GM19455 (cell line): Measurements from ENCODE around the gene PDK4.
A peak's percentile ranks its signal among the peaks of the same experiment; 100 is the strongest.

ENCODE experiments used
- ATAC-seq: cut with Tn5 transposase; IDR thresholded peaks from one replicate; pipeline ENCODE4 v1.9.1; 2021; ENCODE audit not compliant: unreplicated experiment

The PDK4 gene

GRCh38 chr7:95596198-95597063 lies at the start of gene PDK4:
Gene PDK4, minus strand, starts transcription at chr7:95596516. Its CDS starts 223 bp downstream, at chr7:95596293.
- no peak for ATAC-seq

DNA sequence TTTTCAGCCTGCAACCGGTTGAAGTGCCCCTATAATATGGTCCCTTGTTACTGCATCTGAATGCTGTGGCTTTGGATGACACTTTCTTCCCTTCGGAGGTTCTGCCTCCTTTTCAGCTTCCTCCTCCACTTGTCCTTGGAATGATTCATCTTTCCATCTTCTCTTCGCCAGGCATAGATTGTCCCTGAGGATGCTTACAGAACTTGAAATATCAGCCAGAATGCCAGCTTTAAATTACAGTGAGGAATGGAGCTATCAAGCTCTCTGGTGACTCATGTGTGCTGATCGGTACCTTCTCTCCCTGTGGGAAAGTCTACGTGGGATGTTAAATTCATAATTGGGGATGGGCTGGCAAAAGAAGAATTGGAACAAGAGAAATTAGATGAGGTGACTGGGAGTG lies 45.9 kb upstream of the PDK4 start:
- no peak for ATAC-seq

- ATAC-seq = no peak
These were observed 40.0 kb upstream of the PDK4 start for GRCh38 chr7:95636140-95636940.

DNA sequence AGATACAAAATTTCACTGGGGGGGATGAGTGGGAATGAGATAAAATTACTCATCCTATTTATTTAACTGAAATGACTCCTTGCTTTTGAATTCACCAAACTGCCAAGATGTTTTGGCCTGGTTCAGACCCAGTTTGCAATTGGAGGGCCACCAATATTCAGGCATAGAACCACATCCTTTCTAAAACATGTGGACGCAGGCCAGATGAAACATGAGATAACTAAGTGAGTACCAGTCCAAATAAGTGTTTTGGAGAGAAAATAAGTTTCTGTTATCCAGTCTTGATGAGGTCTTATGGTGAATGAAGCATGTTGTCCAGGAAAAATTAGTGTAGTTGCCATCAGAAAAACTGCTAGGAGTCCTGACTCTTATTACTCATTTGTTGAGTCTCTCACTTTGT lies 36.3 kb upstream of the PDK4 start:
- ATAC-seq = no peak

GRCh38 chr7:95631527-95631926 lies 35.2 kb upstream of the PDK4 start:
- no peak for ATAC-seq

- ATAC-seq = no peak
These were observed 34.6 kb upstream of the PDK4 start for GRCh38 chr7:95630702-95631458.

DNA sequence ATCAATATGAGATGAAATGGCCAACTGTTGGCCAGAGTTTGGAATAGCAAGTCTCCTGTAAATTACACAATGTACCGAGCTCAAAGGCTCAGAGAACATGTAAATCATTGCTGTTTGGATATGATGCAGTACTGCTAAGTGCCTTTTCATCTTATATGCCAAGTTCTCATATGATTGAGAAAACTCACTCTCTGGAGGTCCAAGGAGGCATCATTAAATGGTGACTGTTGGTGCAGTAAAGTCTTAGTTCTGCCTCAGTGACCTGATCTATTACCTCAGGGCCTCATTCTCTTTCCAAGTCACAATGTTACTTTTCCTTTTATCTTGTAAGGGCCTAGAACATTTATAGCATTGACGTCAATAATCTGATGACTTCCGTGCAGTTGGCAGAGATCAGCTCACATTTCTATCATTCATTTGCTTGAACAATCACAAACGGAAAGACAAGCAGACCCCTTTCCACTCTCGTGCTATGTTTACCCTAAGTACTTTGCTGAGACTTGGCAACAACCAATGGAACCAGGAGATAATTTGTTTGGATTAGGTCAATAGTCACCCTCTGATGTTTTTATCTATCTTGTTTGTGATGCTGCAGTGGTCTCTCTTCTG lies 32.6 kb upstream of the PDK4 start:
- no peak for ATAC-seq

DNA sequence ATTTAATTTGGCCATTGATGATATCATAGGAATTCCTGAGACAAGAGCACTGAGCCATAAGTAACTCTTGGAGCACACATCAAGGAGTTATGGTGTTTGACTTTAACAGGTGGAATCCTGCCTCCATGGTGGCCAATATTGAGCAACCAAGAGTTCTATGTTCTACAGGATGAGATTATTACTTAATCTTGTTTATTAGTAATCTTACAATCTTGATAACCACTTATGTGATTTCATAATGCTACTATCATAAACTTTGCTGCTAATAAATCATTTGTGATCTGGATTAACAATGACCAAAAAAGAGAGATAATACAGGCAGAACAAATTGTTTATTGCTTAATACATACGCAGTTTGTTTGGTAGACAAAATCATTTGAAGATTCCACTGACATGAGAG lies 27.5 kb upstream of the PDK4 start:
- no peak for ATAC-seq

DNA sequence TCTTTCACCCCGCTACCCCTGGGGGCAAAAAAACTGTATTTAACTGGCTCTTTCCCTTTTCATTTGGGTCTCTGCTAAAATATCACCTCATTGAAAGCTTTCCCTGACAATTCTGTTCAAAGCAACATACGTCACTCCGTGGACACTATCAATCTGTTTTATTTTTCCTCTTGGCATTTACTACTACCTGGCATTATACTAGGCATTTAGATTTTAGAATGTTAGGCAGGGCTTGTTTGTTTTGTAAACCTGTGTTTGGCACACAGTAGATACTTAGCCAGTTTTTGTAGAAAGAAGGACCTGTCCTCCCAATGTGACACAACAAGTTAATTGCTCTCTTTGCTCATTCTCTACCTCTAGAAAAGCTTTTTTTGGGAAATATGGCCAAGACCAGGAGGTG lies 26.5 kb upstream of the PDK4 start:
- ATAC-seq = no peak

- ATAC-seq = no peak
These were observed 25.8 kb upstream of the PDK4 start for GRCh38 chr7:95622001-95622549.

DNA sequence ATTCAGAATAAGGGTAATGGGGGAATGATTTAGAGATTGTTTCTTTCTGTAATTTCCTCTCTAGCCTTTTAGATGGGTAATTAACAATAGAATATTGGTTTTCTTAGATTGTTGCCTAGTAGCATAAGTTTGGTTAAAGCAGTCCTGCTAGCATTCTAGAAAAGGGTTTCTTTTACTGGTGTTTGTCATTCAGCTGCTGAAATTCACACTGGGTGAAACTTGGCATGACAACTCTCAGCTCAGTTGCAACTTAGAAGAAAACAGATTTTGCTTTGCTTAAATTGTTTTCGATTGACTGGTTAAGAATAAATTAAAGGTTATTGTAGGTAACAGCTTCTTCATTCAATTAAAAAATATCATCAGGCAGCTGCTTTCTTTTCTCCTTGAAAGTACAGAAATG lies 25.1 kb upstream of the PDK4 start:
- ATAC-seq = no peak

DNA sequence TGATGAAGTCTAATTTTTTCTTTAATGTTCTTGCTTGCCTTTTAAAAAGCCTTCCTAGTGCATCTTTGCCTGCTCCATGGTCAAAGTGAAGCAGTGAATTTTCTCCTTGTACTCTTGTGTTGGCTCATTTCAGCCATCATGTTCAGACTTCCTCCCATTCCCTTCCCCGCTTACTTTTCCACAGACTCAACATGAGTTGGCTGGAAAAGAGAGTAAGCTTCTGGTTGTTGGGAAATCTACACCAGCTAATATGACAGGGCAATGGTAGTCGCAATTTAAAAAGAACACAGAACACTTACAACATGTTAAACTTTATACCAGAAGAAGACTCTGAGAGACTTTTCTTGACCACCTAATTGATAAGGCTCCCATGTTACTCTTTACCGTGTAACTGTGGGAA lies 24.3 kb upstream of the PDK4 start:
- ATAC-seq = no peak

DNA sequence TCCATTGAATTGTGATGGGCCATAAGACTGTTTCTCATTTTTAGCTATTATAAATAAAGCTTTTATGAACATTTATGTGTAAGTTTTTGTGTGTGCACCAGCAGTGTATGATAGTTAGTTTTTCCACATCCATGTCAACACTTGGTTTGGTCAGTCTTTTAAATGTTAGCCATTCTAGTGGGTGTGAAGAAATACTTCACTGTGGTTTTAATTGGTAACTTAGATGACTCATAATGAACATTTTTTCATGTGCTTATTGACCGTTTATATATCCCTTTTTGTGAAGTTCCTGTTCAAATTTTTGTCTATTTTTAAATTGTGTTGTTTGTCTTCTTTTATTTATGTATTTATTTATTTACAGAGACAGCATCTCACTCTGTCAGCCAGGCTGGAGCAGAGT lies 23.6 kb upstream of the PDK4 start:
- no peak for ATAC-seq

- no peak for ATAC-seq
These were observed 23.2 kb upstream of the PDK4 start for GRCh38 chr7:95619517-95619916.

- ATAC-seq = no peak
These were observed 18.2 kb upstream of the PDK4 start for GRCh38 chr7:95614442-95614940.

GRCh38 chr7:95611224-95611623 lies 14.9 kb upstream of the PDK4 start:
- ATAC-seq = no peak

DNA sequence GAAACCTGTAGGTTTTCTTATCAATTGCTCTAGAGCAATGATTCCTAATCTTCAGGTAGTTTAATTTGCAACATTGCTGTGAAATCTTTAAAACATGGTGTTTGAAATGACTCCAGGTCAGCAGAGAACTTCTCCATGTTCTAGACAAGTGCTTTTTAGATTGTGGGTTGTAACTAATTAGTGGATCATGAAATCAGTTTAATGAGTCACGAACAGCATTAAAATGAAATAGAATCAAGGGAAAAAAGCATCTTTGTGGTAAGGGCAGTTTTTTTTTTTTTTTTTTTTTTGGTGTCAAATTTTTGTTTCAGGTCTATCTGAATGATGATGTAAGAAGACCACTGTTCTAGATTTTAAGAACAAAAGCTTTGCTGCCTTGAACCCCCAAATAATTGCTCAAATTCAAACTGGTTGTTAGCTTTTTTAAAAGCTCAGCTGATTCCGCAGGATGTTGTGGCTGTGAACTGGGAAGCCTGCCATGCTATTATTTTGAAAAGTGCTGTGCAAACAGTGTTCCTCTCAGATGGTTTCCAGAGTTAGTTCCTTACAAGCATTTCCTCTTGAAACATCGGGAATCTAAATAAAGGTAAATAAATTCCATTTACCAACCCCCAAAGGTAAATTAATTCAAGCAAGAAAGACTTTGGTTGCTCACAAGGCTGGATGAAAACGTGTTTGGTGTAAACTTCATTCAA lies 13.1 kb upstream of the PDK4 start:
- no peak for ATAC-seq

DNA sequence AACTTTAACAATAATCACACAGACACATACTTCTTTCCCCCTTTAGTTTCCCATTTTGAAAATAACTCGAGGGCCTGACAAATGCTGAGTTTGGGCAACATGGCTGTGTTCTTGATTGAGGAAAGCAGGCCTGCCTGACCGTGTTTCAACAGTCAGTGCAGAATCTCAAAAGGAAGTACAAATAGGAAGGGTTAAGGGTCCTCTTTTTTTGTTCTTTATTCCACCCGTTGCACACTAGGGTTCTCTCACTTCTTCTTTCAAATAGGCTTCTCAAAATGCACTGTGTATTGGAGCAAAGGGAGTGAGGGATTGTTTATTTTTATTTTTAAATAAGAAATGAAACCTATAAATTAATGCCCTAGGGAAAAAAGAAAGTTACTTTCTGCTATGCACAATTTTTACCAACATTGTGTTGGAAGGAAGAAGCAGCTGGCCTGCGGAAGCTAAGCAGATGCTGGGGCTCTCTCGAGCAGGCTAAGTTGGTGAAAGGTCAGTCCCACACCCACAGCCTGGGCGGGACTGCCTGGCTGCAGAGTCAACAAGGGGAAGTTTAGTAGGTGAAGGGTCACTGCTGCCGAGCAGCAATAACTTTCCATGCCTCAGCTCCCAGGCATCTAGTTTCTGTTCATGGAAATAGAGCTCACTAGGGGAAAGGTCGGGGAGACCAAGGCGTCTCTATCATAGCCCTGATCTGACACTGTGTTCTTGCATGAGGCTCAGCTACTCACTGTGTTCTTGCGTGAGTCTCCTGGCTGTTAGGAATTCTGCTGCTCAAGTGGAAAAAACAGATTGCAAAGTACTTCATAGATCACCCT lies 12.2 kb upstream of the PDK4 start:
- peak; percentile 96 for ATAC-seq

DNA sequence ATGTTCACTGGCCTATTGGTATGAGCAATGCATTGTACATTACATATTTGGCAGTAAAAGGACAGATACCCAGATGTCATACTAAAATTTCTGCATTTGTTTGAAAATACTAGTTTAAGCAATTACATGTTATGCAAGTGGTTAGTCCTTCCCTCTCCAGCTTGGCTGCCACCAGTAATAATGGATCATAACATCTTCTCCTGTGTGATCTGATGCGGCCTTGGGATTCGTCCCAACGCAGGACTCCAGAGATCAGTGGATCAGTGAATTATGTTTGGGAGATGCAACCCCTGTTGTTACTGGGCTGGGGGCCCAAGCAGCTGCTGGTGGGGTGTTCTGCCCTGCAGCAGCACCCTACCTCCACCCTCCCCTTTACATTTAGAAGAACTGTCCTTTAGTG lies 11.2 kb upstream of the PDK4 start:
- no peak for ATAC-seq
